WTC11 (cell line): ENCODE data around the gene CENPQ. TPM values are rescaled to one million over a fixed set of nuclear protein-coding genes. Genes with fewer than 3 reads are reported as not detected.
"Not testable (repeated sequence)": the region's sequence is repeated elsewhere in the genome, so short reads cannot be mapped to it uniquely, and the experiment has no call there.

Experiments
- ATAC-seq: fragments of 200-7000 bp; cut with Tn5 transposase; 2 replicates; pipeline ENCODE4 v1.10.0; 2021; ENCODE audit warnings: mild to moderate bottlenecking, moderate library complexity
- CTCF ChIA-PET: fragments of 300-600 bp; sonication (Branson Sonifier 250); formaldehyde crosslinking; loops from one replicate; lab custom pipeline; 2021; ENCODE audit warnings: antibody characterized with exemption; lab: Charles Lee
- POLR2A ChIA-PET: fragments of 350-600 bp; sonication (Branson Sonifier 250); formaldehyde crosslinking; loops from one replicate; lab custom pipeline; 2021; ENCODE audit warnings: antibody characterized with exemption; lab: Charles Lee
- DNase-seq: peaks from one replicate; pipeline ENCODE4 v3.0.0; 2021; ENCODE audit warnings: low spot score
- H3K27ac Mint-ChIP-seq: 2 replicates; pipeline ENCODE4 v1.8.0; 2021; ENCODE audit warnings: mixed read lengths
- H3K27me3 Mint-ChIP-seq: 2 replicates; pipeline ENCODE4 v1.8.0; 2021; ENCODE audit warnings: low read depth, mild to moderate bottlenecking, moderate library complexity, mixed read lengths
- H3K36me3 Mint-ChIP-seq: 2 replicates; pipeline ENCODE4 v1.8.0; 2021; ENCODE audit warnings: mixed read lengths
- H3K4me1 Mint-ChIP-seq: 2 replicates; pipeline ENCODE4 v1.8.0; 2022; ENCODE audit warnings: mixed read lengths
- H3K4me3 Mint-ChIP-seq: 2 replicates; pipeline ENCODE4 v1.8.0; 2021; ENCODE audit warnings: mild to moderate bottlenecking, moderate library complexity, mixed read lengths
- H3K9me3 Mint-ChIP-seq: 2 replicates; pipeline ENCODE4 v1.8.0; 2021; ENCODE audit warnings: mixed read lengths
- CREB1 ChIP-seq: sonication (generic); formaldehyde crosslinking; IDR thresholded peaks from 2 replicates; pipeline ENCODE4 v1.8.0; 2023; ENCODE audit warnings: mild to moderate bottlenecking, missing genetic modification reagents
- E2F4 ChIP-seq: sonication (generic); formaldehyde crosslinking; IDR thresholded peaks from 2 replicates; pipeline ENCODE4 v1.8.1; 2022; ENCODE audit warnings: low read depth, mild to moderate bottlenecking, moderate library complexity, missing genetic modification reagents, borderline replicate concordance
- FOXJ3 ChIP-seq: sonication (generic); formaldehyde crosslinking; IDR thresholded peaks from 2 replicates; pipeline ENCODE4 v1.9.0; 2021; ENCODE audit warnings: missing genetic modification reagents, mild to moderate bottlenecking, borderline replicate concordance
- FOXK1 ChIP-seq: sonication (generic); formaldehyde crosslinking; IDR thresholded peaks from 2 replicates; pipeline ENCODE4 v1.8.0; 2022; ENCODE audit warnings: mild to moderate bottlenecking, moderate library complexity, missing genetic modification reagents
- GABPB1 ChIP-seq: sonication (generic); formaldehyde crosslinking; IDR thresholded peaks from 2 replicates; pipeline ENCODE4 v1.8.1; 2023; ENCODE audit warnings: mild to moderate bottlenecking, missing genetic modification reagents
- GTF2I ChIP-seq: fragments of 250-450 bp; sonication (Bioruptor Pico); conservative IDR thresholded peaks from 2 replicates; pipeline ENCODE4 v1.4.0; 2021; ENCODE audit warnings: mild to moderate bottlenecking
- IRF1 ChIP-seq: sonication (generic); formaldehyde crosslinking; IDR thresholded peaks from 2 replicates; pipeline ENCODE4 v1.8.0; 2023; ENCODE audit warnings: missing genetic modification reagents
- MAX ChIP-seq: sonication (generic); formaldehyde crosslinking; IDR thresholded peaks from 2 replicates; pipeline ENCODE4 v1.8.0; 2022; ENCODE audit warnings: mild to moderate bottlenecking, missing genetic modification reagents
- MXD4 ChIP-seq: fragments of 250-450 bp; sonication (Bioruptor Pico); IDR thresholded peaks from 2 replicates; pipeline ENCODE4 v1.8.0; 2021; ENCODE audit warnings: mild to moderate bottlenecking, moderate library complexity, borderline replicate concordance
- NR1H2 ChIP-seq: sonication (generic); formaldehyde crosslinking; IDR thresholded peaks from 2 replicates; pipeline ENCODE4 v1.9.0; 2021; ENCODE audit warnings: mild to moderate bottlenecking, moderate library complexity, missing genetic modification reagents
- OVOL2 ChIP-seq: fragments of 250-450 bp; sonication (Bioruptor Pico); IDR thresholded peaks from 2 replicates; pipeline ENCODE4 v1.9.0; 2021; ENCODE audit warnings: mild to moderate bottlenecking, borderline replicate concordance
- SMAD3 ChIP-seq: sonication (generic); formaldehyde crosslinking; IDR thresholded peaks from 2 replicates; pipeline ENCODE4 v1.8.0; 2022; ENCODE audit warnings: missing genetic modification reagents, mild to moderate bottlenecking, borderline replicate concordance
- SOX15 ChIP-seq: fragments of 250-450 bp; sonication (Bioruptor Pico); IDR thresholded peaks from 2 replicates; pipeline ENCODE4 v1.9.0; 2021; ENCODE audit warnings: mild to moderate bottlenecking
- USF2 ChIP-seq: sonication (generic); formaldehyde crosslinking; IDR thresholded peaks from 2 replicates; pipeline ENCODE4 v1.8.1; 2023; ENCODE audit warnings: mild to moderate bottlenecking, missing genetic modification reagents, moderate library complexity
- ZBTB21 ChIP-seq: sonication (generic); formaldehyde crosslinking; IDR thresholded peaks from 2 replicates; pipeline ENCODE4 v1.8.1; 2023; ENCODE audit warnings: mild to moderate bottlenecking, missing genetic modification reagents, borderline replicate concordance
- ZMAT4 ChIP-seq: fragments of 250-450 bp; sonication (Bioruptor Pico); IDR thresholded peaks from 2 replicates; pipeline ENCODE4 v1.9.0; 2021; ENCODE audit warnings: mild to moderate bottlenecking
- ZNF138 ChIP-seq: sonication (generic); formaldehyde crosslinking; conservative IDR thresholded peaks from 2 replicates; pipeline ENCODE4 v1.8.1; 2022; ENCODE audit warnings: mild to moderate bottlenecking, moderate library complexity, missing genetic modification reagents
- ZNF317 ChIP-seq: sonication (generic); formaldehyde crosslinking; IDR thresholded peaks from 2 replicates; pipeline ENCODE4 v1.8.1; 2023; ENCODE audit warnings: low read depth, mild to moderate bottlenecking, moderate library complexity, missing genetic modification reagents, borderline replicate concordance
- ZNF425 ChIP-seq: fragments of 250-450 bp; sonication (Bioruptor Pico); conservative IDR thresholded peaks from 2 replicates; pipeline ENCODE4 v1.9.0; 2021; ENCODE audit warnings: mild to moderate bottlenecking
- total RNA-seq: library from RNA; stranded (reverse); gene quantifications from 3 replicates; pipeline ENCODE4 v1.2.3, GENCODE V29; 2021

Gene CENPQ
- total RNA-seq, 1 experiment from 2014 or later = 14.2 TPM

GRCh38 chr6:49464691-49465090 lies 1.5 kb downstream of the CENPQ start (continued):
- no peak for TF ChIP-seq NR1H2 (CRISPR knock-in tag)

- Mint-ChIP-seq H3K4me1 (peaks cover 7% of the 10 kb centered on the region), H3K27ac (no peak overlapping the region), H3K9me3 (no peaks in the 10 kb centered on the region), H3K36me3 (peaks cover 20% of the 10 kb centered on the region), H3K4me3 (no peak overlapping the region), H3K27me3 (no peaks in the 10 kb centered on the region)
- ATAC-seq (no peak), DNase-seq (no peak)
- POLR2A ChIA-PET = no interaction called here
- CTCF ChIA-PET = no interaction called here
- no peak for TF ChIP-seq USF2 (CRISPR knock-in tag)
- TF ChIP-seq ZMAT4 (CRISPR knock-in tag) = no peak
- TF ChIP-seq MAX (CRISPR knock-in tag) = no peak
- TF ChIP-seq NR1H2 (CRISPR knock-in tag) = no peak
- no peak for TF ChIP-seq IRF1 (CRISPR knock-in tag)
- no peak for TF ChIP-seq GTF2I
- no peak for TF ChIP-seq SOX15 (CRISPR knock-in tag)
- TF ChIP-seq FOXJ3 (CRISPR knock-in tag) = no peak
- TF ChIP-seq E2F4 = no peak
- TF ChIP-seq ZNF425 (CRISPR knock-in tag) = no peak
- no peak for TF ChIP-seq CREB1
- TF ChIP-seq OVOL2 (CRISPR knock-in tag) = no peak
- no peak for TF ChIP-seq ZBTB21 (CRISPR knock-in tag)
- no peak for TF ChIP-seq GABPB1 (CRISPR knock-in tag)
- no peak for TF ChIP-seq SMAD3 (CRISPR knock-in tag)
- no peak for TF ChIP-seq ZNF138 (CRISPR knock-in tag)
- no peak for TF ChIP-seq ZNF317 (CRISPR knock-in tag)
- TF ChIP-seq MXD4 = no peak
- no peak for TF ChIP-seq FOXK1
These were observed 4.9 kb downstream of the CENPQ start for GRCh38 chr6:49468042-49468441.

- DNase-seq, H3K4me3 Mint-ChIP-seq, POLR2A ChIA-PET, H3K4me1 Mint-ChIP-seq, H3K27ac Mint-ChIP-seq, CTCF ChIA-PET, H3K27me3 Mint-ChIP-seq, ATAC-seq: not testable (repeated sequence)
- peaks cover 31% of the 10 kb centered on the region for H3K9me3 Mint-ChIP-seq
- H3K36me3 Mint-ChIP-seq = peaks cover 81% of the 10 kb centered on the region
These were observed 13.4 kb downstream of the CENPQ start for GRCh38 chr6:49476564-49476963.
